Vagina (tissue), 2 donors: ENCODE data around the gene GRK5. TPM values are rescaled to one million over a fixed set of nuclear protein-coding genes. Genes with fewer than 3 reads are reported as not detected.
A peak's percentile ranks its signal among the peaks of the same experiment; 100 is the strongest.

Experiments
- DNase-seq, 2 donors: peaks; one replicate each; pipeline ENCODE4 v3.0.0-alpha.2; 2017; ENCODE audit errors: extremely low spot score in 2 of 2
- H3K27ac ChIP-seq: fragments of 200-600 bp; sonication (generic); one replicate; pipeline ENCODE4 v1.5.1; 2019
- H3K27me3 ChIP-seq: fragments of 200-600 bp; sonication (generic); one replicate; pipeline ENCODE4 v1.5.1; 2019
- H3K36me3 ChIP-seq, 2 donors: fragments of 200-600 bp; sonication (generic); one replicate each; pipeline ENCODE4 v1.5.1; 2017 to 2019
- H3K4me1 ChIP-seq: fragments of 200-600 bp; sonication (generic); one replicate; pipeline ENCODE4 v1.5.1; 2019
- H3K4me3 ChIP-seq, 2 donors: fragments of 200-600 bp; sonication (generic); 1 replicate in 1 of 2; 2 replicates in 1 of 2; pipeline ENCODE4 v1.5.1; 2016 to 2019
- H3K9me3 ChIP-seq: fragments of 200-600 bp; sonication (generic); one replicate; pipeline ENCODE4 v1.5.1; 2019
- CTCF ChIP-seq, 3 experiments: fragments of 450-650 bp in 2 of 3; fragments of 200-600 bp in 1 of 3; sonication (generic) in 1 of 3; IDR thresholded peaks; one replicate each; pipeline ENCODE4 v1.5.1; 2017 to 2019; ENCODE audit warnings: antibody characterized with exemption in 3 of 3, mild to moderate bottlenecking in 2 of 3, moderate library complexity in 2 of 3
- POLR2A ChIP-seq, 2 donors: fragments of 450-650 bp; IDR thresholded peaks; one replicate each; pipeline ENCODE4 v1.6.1; 2017; ENCODE audit warnings: antibody characterized with exemption in 2 of 2, mild to moderate bottlenecking in 2 of 2, moderate library complexity in 2 of 2
- POLR2AphosphoS5 ChIP-seq, 2 donors: sonication (generic); formaldehyde crosslinking; IDR thresholded peaks; one replicate each; pipeline ENCODE4 v1.9.0; 2017; ENCODE audit warnings: antibody characterized with exemption in 2 of 2, mild to moderate bottlenecking in 2 of 2, low read depth in 1 of 2; ENCODE audit not compliant: insufficient read depth in 1 of 2
- intact Hi-C: fragments of 100-400 bp; cut with DNase I; formaldehyde crosslinking; loops from one replicate; pipeline ENCODE4 v1.15.1; 2023
- total RNA-seq: library from RNA; depleted of rRNA; stranded (reverse); fragments of >200 nt; gene quantifications from one replicate; pipeline ENCODE4 v1.2.3, GENCODE V29; 2016

GRK5 gene
- total RNA-seq, 1 donor from 2014 or later, result 16.5 TPM

DNA sequence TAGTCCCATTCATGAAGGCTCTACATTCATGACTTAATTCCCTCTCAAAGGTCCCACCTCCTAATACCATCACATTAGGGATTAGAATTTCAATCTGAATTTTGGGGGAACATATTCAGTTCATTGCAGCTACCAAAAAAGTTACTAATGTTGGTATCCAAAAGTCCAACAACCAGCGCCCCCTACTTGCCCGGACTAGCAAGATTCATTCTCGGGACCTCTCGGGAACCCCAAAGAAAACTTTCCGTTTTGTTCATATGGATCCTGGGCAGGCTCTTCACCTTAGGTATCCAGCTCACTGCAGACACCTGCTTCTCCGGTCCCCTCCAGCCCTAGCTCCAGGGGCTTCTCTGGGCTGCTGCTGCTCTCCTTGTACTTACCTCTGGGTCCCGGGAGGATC, 8.9 kb upstream of the GRK5 start:
- Histone ChIP-seq H3K36me3 (no peaks in the 10 kb centered on the region), H3K4me3 (no peak overlapping the region), H3K27me3 (no peaks in the 10 kb centered on the region), H3K4me1 (no peaks in the 10 kb centered on the region), H3K9me3 (no peaks in the 10 kb centered on the region), H3K27ac (no peak overlapping the region)
- TF ChIP-seq POLR2A (IDR thresholded peaks at IDR 0.05) (no peak), CTCF (IDR thresholded peaks at IDR 0.05) (no peak), POLR2AphosphoS5 (IDR thresholded peaks at IDR 0.05; ENCODE audit: insufficient read depth in 1 of 2, low read depth in 1 of 2) (no peak)
- intact Hi-C loops, result no loop called here
- DNase-seq, result no peak

DNA sequence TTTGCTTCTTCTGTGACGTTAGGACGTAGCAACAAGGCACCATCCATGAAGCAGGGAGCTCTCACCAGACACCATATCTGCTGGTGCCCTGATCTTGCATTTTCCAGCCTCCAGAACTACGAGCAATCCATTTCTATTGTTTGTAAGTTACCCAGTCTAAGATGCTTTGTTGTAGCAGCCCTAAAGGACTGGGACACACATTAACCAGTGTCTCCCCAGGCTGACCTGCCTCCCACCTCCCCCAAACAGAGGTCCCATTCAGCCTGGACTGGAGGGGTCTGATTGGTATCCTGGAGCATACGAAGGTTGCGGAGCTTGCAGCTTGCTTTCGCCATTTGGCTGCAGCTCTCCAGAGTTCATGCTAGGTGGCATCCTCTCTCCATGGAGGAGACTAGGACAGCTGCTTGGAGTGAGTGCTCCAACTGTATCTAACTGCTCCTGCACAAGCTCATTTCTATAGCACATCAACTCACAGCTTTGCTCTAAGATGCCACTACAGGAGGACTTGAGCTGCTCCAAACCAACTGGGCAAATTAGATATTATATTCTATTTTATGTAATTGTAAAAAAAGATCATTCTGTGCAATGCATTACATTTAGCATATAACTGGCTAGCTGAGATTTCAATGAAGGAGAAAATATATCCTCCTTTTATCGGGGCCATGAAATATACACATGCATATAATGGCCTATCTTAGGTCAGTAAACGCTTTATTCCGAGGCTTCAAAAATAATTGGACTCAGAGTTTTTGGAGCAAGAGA, 8.0 kb upstream of the GRK5 start:
- H3K27ac ChIP-seq, result no peak overlapping the region
- H3K9me3 ChIP-seq, result no peaks in the 10 kb centered on the region
- no peaks in the 10 kb centered on the region for H3K36me3 ChIP-seq
- no peaks in the 10 kb centered on the region for H3K27me3 ChIP-seq
- no peaks in the 10 kb centered on the region for H3K4me1 ChIP-seq
- TF ChIP-seq POLR2AphosphoS5 (IDR thresholded peaks at IDR 0.05; ENCODE audit: insufficient read depth in 1 of 2, low read depth in 1 of 2), result no peak
- peak; percentile 34 to 68 (median 64) for TF ChIP-seq CTCF (IDR thresholded peaks at IDR 0.05)
- no peak for TF ChIP-seq POLR2A (IDR thresholded peaks at IDR 0.05)
- H3K4me3 ChIP-seq, result no peak overlapping the region
- DNase-seq, result no peak
- intact Hi-C loops, result no loop called here

- intact Hi-C loops, result no loop called here
- Histone ChIP-seq H3K9me3 (no peaks in the 10 kb centered on the region), H3K4me1 (peaks cover 7% of the 10 kb centered on the region), H3K36me3 (no peaks in the 10 kb centered on the region), H3K27ac (no peak overlapping the region), H3K27me3 (no peaks in the 10 kb centered on the region), H3K4me3 (no peak overlapping the region)
- TF ChIP-seq POLR2AphosphoS5 (IDR thresholded peaks at IDR 0.05; ENCODE audit: insufficient read depth in 1 of 2, low read depth in 1 of 2) (no peak), CTCF (IDR thresholded peaks at IDR 0.05) (no peak), POLR2A (IDR thresholded peaks at IDR 0.05) (no peak)
- DNase-seq, result no peak
Observed at GRCh38 chr10:119201233-119201632, 6.1 kb upstream of the GRK5 start.

- H3K36me3 ChIP-seq, result no peaks in the 10 kb centered on the region
Observed at GRCh38 chr10:119203006-119203405, 4.4 kb upstream of the GRK5 start.

More at GRCh38 chr10:119203006-119203405, 4.4 kb upstream of the GRK5 start:
- TF ChIP-seq CTCF (IDR thresholded peaks at IDR 0.05), result no peak
- TF ChIP-seq POLR2A (IDR thresholded peaks at IDR 0.05), result no peak
- no peak for TF ChIP-seq POLR2AphosphoS5 (IDR thresholded peaks at IDR 0.05; ENCODE audit: insufficient read depth in 1 of 2, low read depth in 1 of 2)
- Histone ChIP-seq H3K27ac (no peak overlapping the region), H3K4me1 (peaks cover 11% of the 10 kb centered on the region), H3K27me3 (no peaks in the 10 kb centered on the region), H3K4me3 (no peak overlapping the region), H3K9me3 (no peaks in the 10 kb centered on the region)
- no peak for DNase-seq
- intact Hi-C loops, result no loop called here
